GM19397 (cell line): ENCODE measurements around the gene NUP98.

Source experiments
- ATAC-seq: cut with Tn5 transposase; IDR thresholded peaks from one replicate; pipeline ENCODE4 v1.9.1; 2021; ENCODE audit warnings: mild to moderate bottlenecking, moderate library complexity; ENCODE audit not compliant: unreplicated experiment

Gene NUP98

GRCh38 chr11:3738723-3739122 is 58.6 kb downstream of the NUP98 start:
- no peak for ATAC-seq

- no peak for ATAC-seq
These were observed 59.1 kb downstream of the NUP98 start for GRCh38 chr11:3738241-3738640.

- ATAC-seq: no peak
These were observed 59.9 kb downstream of the NUP98 start for GRCh38 chr11:3737386-3737933.

- ATAC-seq: no peak
These were observed 60.5 kb downstream of the NUP98 start for GRCh38 chr11:3736816-3737215.

GRCh38 chr11:3735827-3736226 is 61.5 kb downstream of the NUP98 start:
- no peak for ATAC-seq

- ATAC-seq: no peak
These were observed 64.5 kb downstream of the NUP98 start for GRCh38 chr11:3732671-3733436.

GRCh38 chr11:3723014-3723708 is 74.2 kb downstream of the NUP98 start:
- no peak for ATAC-seq

GRCh38 chr11:3722100-3722499 is 75.3 kb downstream of the NUP98 start:
- ATAC-seq: no peak

- no peak for ATAC-seq
These were observed 76.4 kb downstream of the NUP98 start for GRCh38 chr11:3720997-3721396.

- ATAC-seq: no peak
These were observed 85.1 kb downstream of the NUP98 start for GRCh38 chr11:3712274-3712673.

GRCh38 chr11:3710485-3711259 is 86.7 kb downstream of the NUP98 start:
- ATAC-seq: no peak

GRCh38 chr11:3709977-3710376 is 87.4 kb downstream of the NUP98 start:
- ATAC-seq: no peak

GRCh38 chr11:3707176-3707575 is 90.2 kb downstream of the NUP98 start:
- ATAC-seq: no peak

GRCh38 chr11:3703383-3703782 is 94.0 kb downstream of the NUP98 start:
- no peak for ATAC-seq

GRCh38 chr11:3700910-3701309 is 96.4 kb downstream of the NUP98 start:
- ATAC-seq: no peak

GRCh38 chr11:3700410-3700809 is 96.9 kb downstream of the NUP98 start:
- ATAC-seq: no peak

- no peak for ATAC-seq
These were observed 110.6 kb downstream of the NUP98 start for GRCh38 chr11:3686751-3687150.

GRCh38 chr11:3685923-3686322 is 111.4 kb downstream of the NUP98 start:
- ATAC-seq: no peak

- ATAC-seq: no peak
These were observed 112.6 kb downstream of the NUP98 start for GRCh38 chr11:3684819-3685172.

- ATAC-seq: no peak
These were observed 113.1 kb downstream of the NUP98 start for GRCh38 chr11:3684129-3684818.

- ATAC-seq: no peak
These were observed 114.3 kb downstream of the NUP98 start for GRCh38 chr11:3683039-3683438.
